ENCODE measurements around the gene SLC18B1.

SLC18B1 gene

DNA sequence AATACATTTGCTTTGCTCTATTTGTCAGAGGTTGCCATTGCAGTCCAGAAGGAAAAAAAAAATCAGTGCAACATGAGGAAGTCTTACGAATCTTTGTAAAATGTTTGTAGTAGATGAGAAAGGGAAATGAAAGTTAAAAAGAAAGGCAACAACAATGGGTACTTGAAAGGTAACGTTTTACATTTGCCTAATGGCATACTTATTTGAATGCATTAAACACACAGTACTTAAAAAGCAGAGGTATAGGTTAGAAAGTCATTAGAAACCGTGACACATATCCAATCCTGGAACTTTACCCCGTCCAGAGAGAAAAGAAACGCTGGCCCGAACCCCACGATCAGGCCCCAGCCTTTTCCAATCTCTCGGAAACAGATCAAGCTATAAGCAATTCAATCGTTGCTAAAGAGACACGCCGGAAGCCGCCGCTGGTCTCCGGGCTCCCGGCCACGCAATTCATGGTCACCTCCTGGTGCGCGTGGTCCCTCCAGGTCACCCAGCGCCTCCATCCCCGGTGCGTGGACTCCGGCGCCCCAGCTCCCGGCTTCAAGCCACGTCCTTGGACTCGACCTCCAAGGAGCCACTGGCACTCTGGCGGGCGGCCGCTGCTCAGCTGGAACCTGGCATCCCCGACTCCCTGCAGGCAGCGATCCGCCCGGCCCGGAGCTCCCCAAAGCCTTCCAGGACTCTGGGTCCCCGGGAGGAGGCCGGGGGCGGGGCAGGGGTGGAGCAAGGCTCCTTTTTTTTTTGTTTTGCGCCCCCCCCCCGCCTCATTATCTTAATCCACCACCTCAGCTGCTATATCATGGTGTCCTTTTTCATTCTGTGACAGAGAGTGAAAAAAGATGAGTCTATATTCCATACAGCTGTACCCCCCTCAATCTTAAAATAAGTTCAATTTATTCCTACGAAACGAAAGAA, at the start of gene SLC18B1:
TSS of gene SLC18B1 (minus strand) at position 687 of the 918 bp plus-strand sequence. CDS start at position 506, 181 bp downstream.
- DNase-seq = peak; percentile 14

DNA sequence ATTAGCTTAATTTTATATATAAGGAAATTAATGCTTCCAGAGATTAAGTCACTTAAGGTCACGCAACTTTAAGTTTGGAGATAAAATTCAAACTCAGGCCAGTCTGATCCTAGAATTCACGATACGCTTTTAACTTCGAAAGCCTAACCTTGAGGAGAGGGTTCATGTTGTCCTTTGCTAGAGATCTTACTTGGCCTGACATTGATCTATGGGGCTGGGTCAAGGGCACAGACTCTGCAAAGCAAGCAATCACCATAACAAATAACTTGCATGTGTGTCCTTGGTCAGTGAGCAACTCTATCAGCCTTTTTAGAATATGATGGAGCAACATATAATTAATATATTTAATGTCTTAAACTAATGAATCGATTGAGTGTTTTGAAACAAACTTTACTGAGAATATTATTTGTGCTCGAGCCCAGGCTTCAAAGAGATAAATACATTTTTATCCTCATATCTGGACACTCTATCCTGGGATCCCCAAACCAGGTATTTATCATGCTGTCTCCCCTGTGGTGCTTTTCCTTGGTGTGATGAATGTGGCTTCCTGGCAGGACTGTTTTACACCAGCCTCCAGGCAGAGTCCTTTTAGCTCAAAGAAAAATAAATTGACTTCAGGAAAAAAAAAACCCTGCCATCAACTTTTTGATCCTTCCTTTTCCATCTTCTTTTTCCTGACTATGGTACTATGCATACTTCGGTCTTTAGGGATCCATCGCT, 45.0 kb upstream of the SLC18B1 start:
- DNase-seq = no peak

DNA sequence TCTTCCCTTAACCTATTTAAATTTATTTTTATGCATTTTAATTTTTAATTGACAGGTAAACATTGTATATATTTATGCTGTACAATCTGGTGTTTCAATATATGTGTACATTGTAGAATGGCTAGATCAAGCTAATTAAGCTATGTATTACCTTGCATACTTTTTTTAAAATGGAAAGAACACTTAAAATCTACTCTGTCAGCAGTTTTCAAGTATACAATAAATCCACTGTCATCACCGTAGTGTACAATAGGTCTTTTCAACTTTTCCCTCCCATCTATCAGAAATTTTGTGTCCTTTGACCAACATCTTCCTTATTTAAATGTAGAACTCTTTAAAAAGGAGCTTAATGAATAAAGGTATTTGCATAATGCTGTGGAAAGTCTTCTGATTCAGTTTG, 43.5 kb upstream of the SLC18B1 start:
- DNase-seq = no peak

DNA sequence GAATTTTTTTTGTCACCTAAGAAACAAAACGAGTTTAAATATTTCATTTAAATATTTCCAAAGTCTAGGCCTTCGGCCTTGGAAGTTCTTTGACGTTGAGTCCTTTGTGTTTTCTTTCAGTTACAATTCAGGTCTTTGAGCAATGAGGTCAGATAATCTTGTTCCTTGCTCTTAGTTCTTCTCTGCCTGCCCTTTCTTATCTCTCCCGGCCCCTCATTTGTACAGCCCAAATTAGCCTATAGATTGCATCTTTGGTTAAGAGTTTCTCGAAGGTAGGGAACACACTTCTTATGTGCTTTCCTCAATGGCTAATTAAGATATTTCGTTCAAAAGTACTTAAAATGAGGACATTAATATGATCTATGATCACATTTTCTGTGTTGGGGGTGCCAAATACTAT, 34.5 kb upstream of the SLC18B1 start:
- no peak for DNase-seq

DNA sequence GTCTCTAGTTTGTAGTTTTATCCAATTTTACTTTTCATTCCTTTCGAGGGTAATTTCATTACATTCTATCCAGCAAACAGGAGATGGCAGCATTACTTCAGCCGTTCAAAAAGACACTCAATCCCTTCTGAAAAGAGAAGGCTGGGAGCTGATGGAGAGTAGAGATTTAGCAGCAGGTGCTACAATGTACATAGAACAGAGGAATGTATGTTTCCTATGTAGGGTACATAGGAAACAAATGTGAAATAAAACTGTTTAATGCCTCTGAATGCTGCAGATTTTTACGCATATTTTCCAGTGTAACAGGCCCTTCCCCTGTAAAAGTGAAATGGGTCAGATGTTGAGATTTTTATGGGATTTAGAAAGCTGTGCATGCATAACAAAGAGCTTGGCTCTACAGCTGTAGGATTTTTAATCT, 31.9 kb upstream of the SLC18B1 start:
- DNase-seq = peak; percentile 76

DNA sequence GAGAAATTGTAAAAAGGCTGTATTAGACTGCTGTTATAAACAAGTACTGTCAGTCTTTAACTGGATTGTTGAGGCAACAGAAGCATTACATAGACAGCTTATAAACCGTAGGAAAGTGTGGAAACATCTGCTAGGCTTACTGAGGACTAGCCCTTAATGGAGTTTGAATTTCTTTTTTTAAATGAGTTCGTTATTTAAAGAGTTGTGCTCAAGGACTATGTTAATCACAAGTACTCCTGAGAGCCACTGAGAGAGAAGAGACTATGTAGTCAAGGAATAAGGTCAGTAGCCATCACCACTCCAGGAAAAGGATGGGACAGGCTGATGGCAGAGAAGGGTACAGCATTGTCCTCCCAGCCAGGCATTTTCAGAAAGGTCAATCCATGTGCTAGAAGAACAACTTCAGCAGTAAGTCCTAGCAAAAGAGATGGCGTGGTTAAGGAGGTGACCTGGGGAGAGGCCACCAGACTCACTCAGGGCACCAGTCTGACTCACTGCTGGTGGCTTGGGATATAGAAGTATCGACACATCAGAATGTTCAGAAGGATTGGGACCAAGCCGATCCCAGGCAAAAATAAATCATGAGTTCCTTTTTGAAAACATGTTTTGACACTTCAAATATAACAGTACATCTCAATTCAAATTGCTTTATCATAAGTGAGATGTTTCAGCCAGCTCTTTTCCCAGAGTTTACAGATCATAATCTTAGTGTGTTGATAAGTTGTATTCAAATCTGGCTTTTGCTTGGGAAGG, 22.4 kb upstream of the SLC18B1 start:
- DNase-seq = no peak

DNA sequence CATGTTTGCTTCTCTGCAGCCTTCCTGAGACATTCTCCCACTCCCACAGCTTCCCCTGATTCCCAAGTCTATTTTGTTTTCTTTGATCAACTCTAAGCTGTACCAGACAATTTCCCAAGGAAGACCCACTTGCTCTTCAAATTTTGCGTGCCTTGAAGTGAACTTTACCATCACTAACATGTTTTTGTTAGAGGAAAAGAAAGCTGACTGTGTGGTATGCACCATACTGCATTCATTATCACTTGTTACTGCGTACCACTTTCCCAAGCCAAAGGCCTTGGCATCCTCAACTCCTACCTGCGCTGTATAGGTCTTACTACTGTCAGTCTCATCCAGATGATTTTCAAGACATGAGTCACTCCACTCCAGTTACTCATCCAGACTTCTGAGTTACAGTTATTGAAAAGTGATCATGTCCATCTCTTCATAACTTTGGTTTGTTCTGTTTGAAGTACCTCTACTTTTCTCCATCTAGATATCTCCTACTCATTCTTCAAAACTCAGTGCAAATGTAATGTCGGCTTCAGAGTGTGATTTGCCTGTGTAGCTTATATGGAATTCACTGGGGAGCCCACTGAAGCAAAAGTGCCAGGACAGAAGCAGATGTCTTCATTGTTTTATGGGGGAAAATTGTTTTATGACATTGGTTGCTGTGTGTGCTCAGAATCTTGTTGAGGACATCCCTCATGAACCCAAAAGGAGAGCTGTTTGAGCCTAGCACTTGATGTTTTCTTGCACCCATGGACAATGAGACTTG, 21.1 kb upstream of the SLC18B1 start:
- no peak for DNase-seq

DNA sequence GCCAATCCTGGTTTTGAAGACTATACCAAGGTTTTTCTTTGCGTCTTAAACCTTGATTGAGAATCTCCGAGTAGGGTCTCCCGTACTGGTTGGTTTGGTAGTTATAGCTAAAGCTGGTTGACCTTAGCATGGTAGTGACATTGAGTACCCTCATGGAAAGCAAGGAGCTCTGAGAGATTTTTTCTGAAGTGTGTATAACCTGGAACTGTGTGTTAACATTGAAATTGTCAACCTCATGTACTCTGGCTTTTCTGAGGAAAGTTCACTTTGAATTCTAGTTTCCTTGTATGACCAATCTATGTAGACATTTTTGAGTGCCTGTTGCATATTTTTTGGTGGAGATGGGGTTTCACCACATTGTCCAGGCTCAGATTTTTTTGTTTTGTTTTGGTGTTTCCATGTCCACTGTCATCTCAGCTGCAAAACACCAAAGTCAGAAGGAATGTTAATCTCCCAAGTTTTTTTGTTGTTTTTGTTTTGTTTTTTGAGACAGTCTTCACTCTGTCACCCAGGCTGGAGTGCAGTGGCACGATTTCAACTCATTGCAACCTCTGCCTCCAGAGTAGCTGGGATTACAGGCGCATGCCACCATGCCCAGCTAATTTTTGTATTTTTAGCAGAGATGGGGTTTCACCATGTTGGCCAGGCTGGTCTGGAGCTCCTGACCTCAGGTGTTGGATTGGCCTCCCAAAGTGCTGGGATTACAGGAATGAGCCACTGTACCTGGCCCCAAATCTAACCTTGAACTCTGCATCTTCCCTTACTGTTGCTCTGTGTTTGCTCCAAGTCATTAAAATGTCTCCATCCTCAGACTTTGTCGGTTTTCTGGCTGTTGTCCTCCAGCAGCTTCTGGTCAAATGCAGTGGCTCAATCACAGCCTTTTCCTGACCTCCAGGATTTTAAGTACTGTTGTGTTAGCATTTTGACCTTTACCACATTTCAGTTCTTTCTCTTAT, 20.2 kb upstream of the SLC18B1 start:
- no peak for DNase-seq

DNA sequence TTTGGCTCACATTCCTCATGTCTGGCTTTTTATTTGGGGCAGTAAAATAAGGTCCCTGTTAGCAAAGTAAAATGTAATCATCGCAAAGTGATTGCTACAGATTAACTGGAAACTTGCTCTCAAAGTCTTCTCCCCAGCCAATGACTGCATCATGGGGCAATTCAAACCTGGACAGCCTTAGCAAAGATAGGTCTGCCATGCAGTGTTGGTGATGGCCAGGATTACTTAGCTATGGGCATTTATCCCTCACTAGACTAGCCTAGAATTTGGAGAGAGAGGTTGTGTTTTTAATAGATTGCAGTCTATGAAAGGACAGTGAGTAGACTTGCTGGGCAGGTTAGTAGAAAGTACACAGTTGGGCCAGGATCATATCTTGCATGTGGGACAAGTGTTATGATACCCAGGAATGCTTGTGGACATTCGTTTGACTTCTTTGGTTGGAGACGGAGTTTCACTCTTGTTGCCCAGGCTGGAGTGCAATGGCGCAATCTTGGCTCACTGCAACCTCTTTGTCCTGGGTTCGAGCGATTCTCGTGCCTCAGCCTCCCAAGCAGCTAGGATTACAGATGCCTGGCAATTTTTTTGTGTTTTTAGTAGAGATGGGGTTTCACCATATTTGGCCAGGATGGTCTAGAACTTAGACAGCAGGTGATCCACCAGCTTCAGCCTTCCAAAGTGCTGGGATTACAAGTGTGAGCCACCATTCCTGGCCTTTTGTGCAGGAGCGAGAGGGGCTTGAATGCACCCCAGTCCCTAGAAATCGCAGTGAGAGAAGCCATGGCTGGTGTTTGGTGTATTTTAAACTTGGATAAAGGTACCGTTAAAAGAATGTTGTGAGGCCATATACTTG, 19.3 kb upstream of the SLC18B1 start:
- DNase-seq = no peak

DNA sequence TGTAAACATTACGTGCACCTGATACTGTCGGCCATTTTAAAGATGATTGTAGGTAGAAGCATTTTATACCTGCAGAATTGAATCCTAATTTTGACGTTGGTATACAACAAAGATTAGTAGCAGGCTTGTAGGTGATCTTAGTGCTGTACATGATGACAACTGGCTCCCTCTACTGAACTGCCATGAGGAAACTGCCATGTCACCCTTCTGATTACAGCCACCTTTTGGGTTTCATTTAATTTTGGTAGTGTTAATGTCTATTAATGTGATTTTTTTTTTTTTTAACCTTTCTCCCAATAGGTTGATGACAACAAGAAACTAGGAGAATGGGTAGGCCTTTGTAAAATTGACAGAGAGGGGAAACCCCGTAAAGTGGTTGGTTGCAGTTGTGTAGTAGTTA, 18.2 kb upstream of the SLC18B1 start:
- DNase-seq = no peak

DNA sequence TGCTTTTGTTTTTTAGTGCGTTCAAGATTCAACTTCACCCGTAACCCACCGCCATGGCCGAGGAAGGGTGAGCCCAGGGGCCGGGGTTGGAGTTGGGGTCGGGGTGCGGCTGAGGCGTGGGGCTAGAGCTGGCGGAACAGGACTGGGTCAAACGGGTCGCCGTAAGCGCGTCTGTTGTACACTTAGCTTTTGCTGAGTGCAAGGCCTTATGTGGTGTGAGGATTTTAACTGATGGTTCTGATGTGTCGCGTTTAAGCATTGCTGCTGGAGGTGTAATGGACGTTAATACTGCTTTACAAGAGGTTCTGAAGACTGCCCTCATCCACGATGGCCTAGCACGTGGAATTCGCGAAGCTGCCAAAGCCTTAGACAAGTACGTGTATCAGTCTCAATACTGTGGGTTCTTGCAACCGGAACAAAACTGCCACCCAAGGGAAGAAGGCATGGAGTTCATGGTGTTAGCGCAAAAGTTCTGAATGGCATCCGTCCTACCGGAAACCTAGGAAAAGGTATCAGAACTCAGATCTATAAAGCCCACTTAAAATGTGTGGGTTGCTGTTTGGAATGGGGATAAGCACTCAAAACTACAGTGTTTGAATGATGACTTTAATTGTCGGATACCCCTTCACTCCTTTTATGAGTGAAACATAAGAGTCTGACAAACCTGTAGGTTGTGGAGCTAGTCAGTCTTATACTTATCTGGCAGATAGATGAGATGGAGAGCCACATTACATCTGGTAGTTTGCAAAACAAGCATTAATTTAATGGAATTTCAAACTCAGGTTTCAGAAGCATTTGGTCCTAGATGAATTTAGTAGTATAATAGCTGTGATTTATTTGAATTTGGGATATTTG, 16.5 kb upstream of the SLC18B1 start:
- no peak for DNase-seq

DNA sequence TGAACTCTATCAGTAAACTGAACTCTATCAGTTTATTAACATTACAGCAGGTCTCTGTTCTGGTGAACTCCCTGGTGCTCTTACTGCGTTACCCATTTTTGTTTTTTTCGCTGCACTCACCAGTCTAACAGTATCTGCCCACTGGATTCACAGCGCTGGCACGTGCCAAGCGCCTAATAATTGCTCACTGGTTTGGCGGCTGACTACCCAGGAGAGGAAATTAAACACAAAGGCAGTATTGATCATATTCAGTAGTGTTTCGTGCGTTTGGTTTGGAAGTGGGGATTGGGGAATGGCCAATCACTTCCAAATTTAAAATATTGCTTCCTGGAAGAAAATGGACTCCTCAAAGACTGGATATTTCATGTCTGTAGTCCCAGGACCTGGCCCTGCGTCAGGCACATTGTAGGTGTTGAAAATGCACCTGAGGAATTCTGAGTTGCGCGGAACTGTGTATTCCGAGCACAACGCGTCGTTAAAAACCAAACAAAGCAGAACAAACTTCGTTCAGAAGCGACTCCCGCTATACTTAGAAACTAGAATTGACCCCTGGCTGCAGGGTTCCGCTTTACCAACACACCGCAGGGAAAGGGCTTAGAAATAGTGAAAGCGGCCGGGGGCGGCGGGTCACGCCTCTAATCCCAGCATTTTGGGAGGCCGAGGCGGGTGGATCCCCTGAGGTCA, 14.9 kb upstream of the SLC18B1 start:
- DNase-seq = peak; percentile 60

DNA sequence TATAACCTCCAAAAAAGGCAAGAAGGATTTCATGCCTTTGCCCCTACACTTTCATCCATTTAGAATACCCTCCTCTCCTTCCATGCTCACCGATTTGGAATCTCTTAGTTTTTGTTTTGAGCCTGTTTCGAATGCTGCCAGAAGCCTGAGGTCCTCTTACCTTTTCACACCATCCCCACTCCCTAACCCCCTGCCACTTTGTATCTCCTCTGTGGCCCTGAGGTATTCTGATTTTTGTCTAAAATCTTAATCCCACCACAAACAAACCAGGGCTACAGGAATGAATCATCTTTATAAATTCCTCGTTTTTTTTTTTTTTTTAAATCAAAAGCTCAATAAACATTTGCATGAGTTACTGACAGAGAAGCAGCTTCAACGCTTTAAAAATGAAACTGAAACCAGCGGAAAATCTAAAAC, 14.3 kb upstream of the SLC18B1 start:
- DNase-seq = peak; percentile 38

DNA sequence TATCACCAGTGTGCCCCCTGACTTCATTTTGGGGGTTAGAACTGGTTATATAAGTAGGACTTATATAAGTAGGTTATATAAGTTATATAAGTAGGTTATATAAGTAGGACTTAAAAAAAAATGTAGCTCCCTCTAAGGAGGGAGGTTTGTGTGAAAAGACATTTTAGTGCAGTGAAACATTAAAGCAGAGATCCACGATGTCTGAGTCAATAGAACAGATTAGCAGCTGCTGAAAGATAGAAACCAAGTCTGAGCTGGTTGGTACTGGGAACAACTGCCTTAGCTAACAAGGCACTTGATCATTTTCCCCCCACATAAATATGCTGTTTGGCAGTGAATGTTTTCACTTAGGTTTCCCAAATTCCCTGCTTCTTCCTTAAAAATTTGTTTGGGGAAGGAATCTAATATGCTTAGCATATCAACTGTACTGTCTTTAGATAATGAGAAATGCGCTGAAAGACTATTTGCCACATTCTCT, 13.9 kb upstream of the SLC18B1 start:
- peak; percentile 27 for DNase-seq

DNA sequence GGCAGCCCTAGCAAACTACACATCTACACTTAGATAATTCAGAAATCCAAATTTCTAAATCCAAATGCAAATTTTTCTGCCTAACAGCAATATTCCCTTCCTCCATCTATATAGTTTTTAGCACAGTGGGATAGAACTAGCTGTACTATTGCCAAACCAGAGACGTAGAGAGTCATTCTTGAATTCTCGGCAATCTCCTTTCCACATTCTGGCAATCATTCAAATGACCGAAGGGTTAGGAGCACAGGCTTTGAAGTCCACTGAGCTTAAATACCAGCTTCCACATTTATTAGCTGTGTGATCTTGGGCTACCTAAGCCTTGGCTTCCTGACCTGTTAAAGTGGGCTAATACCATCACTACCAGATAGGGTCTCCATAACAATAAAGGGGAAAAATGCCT, 12.8 kb upstream of the SLC18B1 start:
- DNase-seq = no peak

DNA sequence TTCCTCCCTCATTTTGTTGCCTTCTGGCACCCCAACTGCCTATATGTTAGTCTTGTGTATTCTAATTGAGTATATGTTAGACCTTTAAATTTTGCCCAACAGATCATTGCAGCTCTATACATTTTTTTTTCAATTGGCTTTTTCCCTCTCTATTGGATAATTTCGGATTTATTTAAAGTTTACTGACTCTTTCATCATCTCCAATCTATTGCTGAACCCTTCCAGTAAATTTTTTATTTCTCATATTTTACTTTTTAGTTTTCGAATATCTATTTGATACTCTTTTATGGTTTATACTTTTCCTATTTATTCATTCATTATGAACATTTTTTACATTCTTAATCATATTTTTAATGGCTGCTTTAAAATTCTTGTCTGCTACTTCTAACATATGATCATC, 7.1 kb upstream of the SLC18B1 start:
- DNase-seq = no peak

DNA sequence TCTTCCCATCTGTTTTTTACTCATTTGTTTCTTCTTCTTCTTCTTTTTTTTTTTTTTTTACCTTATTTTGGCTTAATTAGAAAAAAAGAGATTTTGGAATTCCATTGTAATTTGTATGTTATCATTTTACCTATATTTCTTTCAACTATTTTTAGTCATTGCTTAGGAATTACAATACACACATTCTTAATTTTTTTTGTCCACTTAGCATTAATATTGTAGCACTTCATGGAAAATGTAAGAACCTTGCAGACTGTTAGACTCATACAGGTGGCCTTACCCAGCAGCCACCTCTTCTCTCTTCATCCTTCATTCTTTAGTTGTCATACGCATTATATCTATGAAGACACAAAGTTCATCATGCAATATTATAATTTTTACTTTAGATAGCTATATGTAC, 5.8 kb upstream of the SLC18B1 start:
- no peak for DNase-seq

DNA sequence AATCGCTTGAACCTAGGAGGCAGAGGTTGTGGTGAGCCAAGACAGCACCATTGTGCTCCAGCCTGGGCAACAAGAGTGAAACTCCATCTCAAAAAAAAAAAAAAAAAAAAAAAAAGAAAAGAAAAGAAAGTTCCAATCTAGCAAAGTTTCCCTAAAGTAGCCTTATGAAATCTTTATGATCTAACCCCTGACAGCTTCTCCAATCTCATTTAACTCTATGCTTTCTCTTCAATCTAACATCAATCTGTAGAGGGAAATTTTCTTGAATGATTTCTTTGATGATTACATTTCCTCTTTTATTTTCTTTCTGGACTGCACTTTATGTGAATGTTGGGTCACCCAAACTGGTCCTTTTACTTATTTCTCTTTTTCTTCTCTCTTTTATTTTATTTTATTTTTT, 2.2 kb upstream of the SLC18B1 start:
- no peak for DNase-seq

All from NCI-H1092 treated with DMSO at 0.1 percent for 48 hours (cell line).